GM23338 (cell line): ENCODE measurements around the gene MAN1C1. TPM values are rescaled to one million over a fixed set of nuclear protein-coding genes. Genes with fewer than 3 reads are reported as not detected.
"Not testable (repeated sequence)": the region's sequence is repeated elsewhere in the genome, so short reads cannot be mapped to it uniquely, and the experiment has no call there.

Experiments
- ATAC-seq: fragments of 200-7000 bp; cut with Tn5 transposase; 3 replicates; pipeline ENCODE4 v1.9.1; 2020
- DNase-seq: peaks from one replicate; pipeline ENCODE4 v3.0.0-alpha.2; 2015; ENCODE audit warnings: low spot score
- H2AFZ ChIP-seq: fragments of 200-600 bp; sonication (generic); 2 replicates; pipeline ENCODE4 v1.8.0; 2016; ENCODE audit warnings: antibody characterized with exemption, mild to moderate bottlenecking, moderate library complexity
- H3F3A ChIP-seq: fragments of 200-600 bp; sonication (generic); replicated peaks from 2 replicates; pipeline ENCODE4 v1.8.0; 2017; ENCODE audit warnings: antibody characterized with exemption, mixed run types, low read depth
- H3K27ac ChIP-seq: fragments of 200-600 bp; sonication (generic); 2 replicates; pipeline ENCODE4 v1.6.1; 2016; ENCODE audit warnings: low read depth
- H3K27me3 ChIP-seq: fragments of 200-600 bp; sonication (generic); 2 replicates; pipeline ENCODE4 v1.8.0; 2016; ENCODE audit warnings: mild to moderate bottlenecking, mixed run types, moderate library complexity; ENCODE audit not compliant: insufficient read depth
- H3K36me3 ChIP-seq: fragments of 200-600 bp; sonication (generic); 2 replicates; pipeline ENCODE4 v1.8.0; 2016; ENCODE audit warnings: mild to moderate bottlenecking; ENCODE audit not compliant: insufficient read depth
- H3K4me1 ChIP-seq: fragments of 200-600 bp; sonication (generic); 2 replicates; pipeline ENCODE4 v1.8.0; 2016; ENCODE audit warnings: mild to moderate bottlenecking, moderate library complexity; ENCODE audit not compliant: insufficient read depth
- H3K4me2 ChIP-seq: fragments of 200-600 bp; sonication (generic); 2 replicates; pipeline ENCODE4 v1.7.1; 2017; ENCODE audit warnings: mixed run types
- H3K4me3 ChIP-seq: fragments of 200-600 bp; sonication (generic); 2 replicates; pipeline ENCODE4 v1.6.1; 2016; ENCODE audit warnings: mixed run types
- H3K79me2 ChIP-seq: fragments of 200-600 bp; sonication (generic); replicated peaks from 2 replicates; pipeline ENCODE4 v1.8.0; 2017; ENCODE audit warnings: mild to moderate bottlenecking; ENCODE audit not compliant: insufficient read depth
- H3K9me2 ChIP-seq: fragments of 200-600 bp; sonication (generic); 2 replicates; pipeline ENCODE4 v1.8.0; 2017; ENCODE audit not compliant: insufficient read depth
- H4K20me1 ChIP-seq: fragments of 200-600 bp; sonication (generic); replicated peaks from 2 replicates; pipeline ENCODE4 v1.8.0; 2017; ENCODE audit warnings: mild to moderate bottlenecking; ENCODE audit not compliant: insufficient read depth
- H3K27ac Mint-ChIP-seq: 2 replicates; pipeline ENCODE4 v1.8.0; 2020; ENCODE audit warnings: inconsistent platforms, mild to moderate bottlenecking, moderate library complexity, mixed read lengths
- H3K27me3 Mint-ChIP-seq: 3 replicates; pipeline ENCODE4 v1.8.0; 2022; ENCODE audit warnings: low read depth, mild to moderate bottlenecking, moderate library complexity, mixed read lengths, inconsistent platforms; ENCODE audit not compliant: insufficient read depth, poor library complexity
- H3K36me3 Mint-ChIP-seq: 3 replicates; pipeline ENCODE4 v1.8.0; 2021; ENCODE audit warnings: low read depth, mild to moderate bottlenecking, inconsistent platforms, moderate library complexity, mixed read lengths
- H3K4me1 Mint-ChIP-seq: 3 replicates; pipeline ENCODE4 v1.8.0; 2020; ENCODE audit warnings: mild to moderate bottlenecking, inconsistent platforms, mixed read lengths
- H3K4me3 Mint-ChIP-seq: 3 replicates; pipeline ENCODE4 v1.8.0; 2021; ENCODE audit warnings: moderate library complexity, mild to moderate bottlenecking, inconsistent platforms, mixed read lengths
- H3K9me3 Mint-ChIP-seq: 3 replicates; pipeline ENCODE4 v1.8.0; 2020; ENCODE audit warnings: moderate library complexity, mild to moderate bottlenecking, inconsistent platforms, mixed read lengths
- CREB1 ChIP-seq: fragments of 250-450 bp; sonication (Bioruptor Pico); IDR thresholded peaks from 2 replicates; pipeline ENCODE4 v1.5.0; 2020; ENCODE audit warnings: low read depth, mild to moderate bottlenecking, moderate library complexity
- ETS1 ChIP-seq: IDR thresholded peaks from 2 replicates; pipeline ENCODE4 v1.6.1; 2016; ENCODE audit warnings: antibody characterized with exemption
- EZH2 ChIP-seq: fragments of 200-600 bp; sonication (generic); IDR thresholded peaks from one replicate; pipeline ENCODE4 v1.8.0; 2017; ENCODE audit warnings: antibody characterized with exemption, mild to moderate bottlenecking, low read depth; ENCODE audit not compliant: unreplicated experiment
- EZH2phosphoT487 ChIP-seq: fragments of 200-600 bp; sonication (generic); IDR thresholded peaks from one replicate; pipeline ENCODE4 v1.8.1; 2018; ENCODE audit warnings: antibody characterized with exemption; ENCODE audit not compliant: unreplicated experiment
- NANOG ChIP-seq: IDR thresholded peaks from 2 replicates; pipeline ENCODE4 v1.6.1; 2016; ENCODE audit warnings: antibody characterized with exemption, borderline replicate concordance
- POLR2AphosphoS5 ChIP-seq: IDR thresholded peaks from 2 replicates; pipeline ENCODE4 v1.6.1; 2016; ENCODE audit warnings: antibody characterized with exemption, low read depth
- STAT1 ChIP-seq: IDR thresholded peaks from one replicate; pipeline ENCODE4 v1.6.1; 2016; ENCODE audit warnings: antibody characterized with exemption; ENCODE audit not compliant: unreplicated experiment
- ZNF114 ChIP-seq: fragments of 250-450 bp; sonication (Bioruptor Pico); IDR thresholded peaks from 2 replicates; pipeline ENCODE4 v1.5.0; 2020; ENCODE audit warnings: mild to moderate bottlenecking, moderate library complexity
- ZNF331 ChIP-seq: fragments of 250-450 bp; sonication (Bioruptor Pico); IDR thresholded peaks from 2 replicates; pipeline ENCODE4 v1.5.0; 2020; ENCODE audit warnings: low read depth, mild to moderate bottlenecking, moderate library complexity
- polyA plus RNA-seq: library from polyadenylated mRNA; unstranded; fragments of >200 nt; fragmentation: Nextera tagmentation; extraction: Ambion mirVana; gene quantifications from 2 replicates; pipeline ENCODE4 v1.2.1, GENCODE V29; 2016
- total RNA-seq: library from RNA; depleted of rRNA; stranded (reverse); fragments of >200 nt; shearing (Covaris generic); gene quantifications from 2 replicates; pipeline ENCODE4 v1.2.3, GENCODE V29; 2014
- TF ChIP-seq, protein P1 (sequence below): fragments of 250-450 bp; sonication (Bioruptor Pico); IDR thresholded peaks from 2 replicates; pipeline ENCODE4 v1.5.0; 2020; ENCODE audit warnings: mild to moderate bottlenecking, moderate library complexity

The MAN1C1 gene
- total and polyA plus RNA-seq, 2 experiments from 2014 or later, result 5.4 to 13.6 TPM

GRCh38 chr1:25733271-25733670, 116.7 kb downstream of the MAN1C1 start:
- Histone ChIP-seq H3F3A (no peaks in the 10 kb centered on the region), H3K27ac (no peak overlapping the region), H2AFZ (no peak overlapping the region), H3K79me2 (no peaks in the 10 kb centered on the region), H3K4me3 (no peak overlapping the region), H3K4me1 (no peaks in the 10 kb centered on the region), H3K36me3 (no peaks in the 10 kb centered on the region), H4K20me1 (no peaks in the 10 kb centered on the region), H3K27me3 (no peaks in the 10 kb centered on the region), H3K9me2 (no peaks in the 10 kb centered on the region), H3K4me2 (no peak overlapping the region)
- Mint-ChIP-seq H3K9me3 (peaks cover 3% of the 10 kb centered on the region; the same call in 1 of the 3 replicates), H3K4me3 (no peak overlapping the region), H3K27ac (no peak overlapping the region), H3K36me3 (no peaks in the 10 kb centered on the region), H3K4me1 (peaks cover 3% of the 10 kb centered on the region), H3K27me3 (peaks cover 2% of the 10 kb centered on the region)
- ATAC-seq, result no peak
- DNase-seq, result no peak
- TF ChIP-seq ZNF114, result no peak

- not testable (repeated sequence) for H3K9me3 Mint-ChIP-seq, ATAC-seq, H3K27ac ChIP-seq, H3K27me3 Mint-ChIP-seq, DNase-seq, H2AFZ ChIP-seq, H3K79me2 ChIP-seq, H3K4me3 Mint-ChIP-seq, H3K4me1 Mint-ChIP-seq, H3F3A ChIP-seq, H3K9me2 ChIP-seq, H3K27ac Mint-ChIP-seq, H3K4me2 ChIP-seq, H4K20me1 ChIP-seq, H3K27me3 ChIP-seq, H3K4me1 ChIP-seq, H3K36me3 Mint-ChIP-seq, H3K36me3 ChIP-seq, H3K4me3 ChIP-seq
Observed at GRCh38 chr1:25734991-25735390, 118.4 kb downstream of the MAN1C1 start.

DNA sequence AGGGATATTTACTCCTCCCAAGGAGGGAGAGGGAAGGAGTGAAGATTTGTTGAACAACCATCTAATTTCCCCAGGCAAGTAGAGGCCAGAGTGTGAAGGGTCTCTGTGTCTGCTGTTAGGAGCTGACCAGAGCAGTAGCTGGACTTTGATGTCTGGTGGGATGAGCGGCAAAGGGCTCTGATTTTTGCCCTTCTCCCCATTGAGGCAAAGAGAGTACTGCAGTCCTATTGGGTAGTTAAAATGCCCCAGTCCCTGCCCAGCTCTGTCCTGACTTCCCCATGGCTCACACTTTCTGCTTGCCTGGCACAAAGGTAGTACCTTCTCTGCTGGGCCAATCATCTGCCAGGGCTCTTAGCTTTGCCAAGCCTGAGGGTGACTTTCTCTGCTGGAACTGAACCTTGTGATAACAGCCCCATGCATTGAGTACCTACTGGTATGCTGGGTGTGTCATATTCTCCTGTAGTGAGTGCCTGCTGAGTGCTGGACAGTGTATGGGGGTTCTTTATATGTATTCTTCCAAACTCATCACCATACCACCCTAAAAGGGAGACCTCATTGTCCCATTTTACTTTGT, 119.5 kb downstream of the MAN1C1 start:
- H3K36me3 ChIP-seq, result no peaks in the 10 kb centered on the region
- ATAC-seq (no peak), DNase-seq (no peak)
- no peaks in the 10 kb centered on the region for H3K4me1 ChIP-seq
- H3K27me3 ChIP-seq, result no peaks in the 10 kb centered on the region
- Mint-ChIP-seq H3K4me3 (no peak overlapping the region), H3K36me3 (no peaks in the 10 kb centered on the region; the same call in 2 of the 3 replicates), H3K27ac (no peak overlapping the region), H3K4me1 (peaks cover 3% of the 10 kb centered on the region; the same call in 1 of the 3 replicates), H3K9me3 (no peaks in the 10 kb centered on the region), H3K27me3 (peaks cover 5% of the 10 kb centered on the region)
- no peak overlapping the region for H3K27ac ChIP-seq
- H3F3A ChIP-seq, result no peaks in the 10 kb centered on the region
- H4K20me1 ChIP-seq, result no peaks in the 10 kb centered on the region
- no peaks in the 10 kb centered on the region for H3K79me2 ChIP-seq
- H2AFZ ChIP-seq, result no peak overlapping the region
- no peak overlapping the region for H3K4me3 ChIP-seq
- H3K9me2 ChIP-seq, result no peaks in the 10 kb centered on the region
- no peak overlapping the region for H3K4me2 ChIP-seq
- TF ChIP-seq ZNF114, result no peak
- TF ChIP-seq POLR2AphosphoS5, result no peak
- TF ChIP-seq NANOG, result no peak
- no peak for TF ChIP-seq EZH2
- no peak for TF ChIP-seq CREB1 (CRISPR knock-in tag)
- TF ChIP-seq STAT1, result no peak
- no peak for TF ChIP-seq ETS1
- TF ChIP-seq, protein P1, sequence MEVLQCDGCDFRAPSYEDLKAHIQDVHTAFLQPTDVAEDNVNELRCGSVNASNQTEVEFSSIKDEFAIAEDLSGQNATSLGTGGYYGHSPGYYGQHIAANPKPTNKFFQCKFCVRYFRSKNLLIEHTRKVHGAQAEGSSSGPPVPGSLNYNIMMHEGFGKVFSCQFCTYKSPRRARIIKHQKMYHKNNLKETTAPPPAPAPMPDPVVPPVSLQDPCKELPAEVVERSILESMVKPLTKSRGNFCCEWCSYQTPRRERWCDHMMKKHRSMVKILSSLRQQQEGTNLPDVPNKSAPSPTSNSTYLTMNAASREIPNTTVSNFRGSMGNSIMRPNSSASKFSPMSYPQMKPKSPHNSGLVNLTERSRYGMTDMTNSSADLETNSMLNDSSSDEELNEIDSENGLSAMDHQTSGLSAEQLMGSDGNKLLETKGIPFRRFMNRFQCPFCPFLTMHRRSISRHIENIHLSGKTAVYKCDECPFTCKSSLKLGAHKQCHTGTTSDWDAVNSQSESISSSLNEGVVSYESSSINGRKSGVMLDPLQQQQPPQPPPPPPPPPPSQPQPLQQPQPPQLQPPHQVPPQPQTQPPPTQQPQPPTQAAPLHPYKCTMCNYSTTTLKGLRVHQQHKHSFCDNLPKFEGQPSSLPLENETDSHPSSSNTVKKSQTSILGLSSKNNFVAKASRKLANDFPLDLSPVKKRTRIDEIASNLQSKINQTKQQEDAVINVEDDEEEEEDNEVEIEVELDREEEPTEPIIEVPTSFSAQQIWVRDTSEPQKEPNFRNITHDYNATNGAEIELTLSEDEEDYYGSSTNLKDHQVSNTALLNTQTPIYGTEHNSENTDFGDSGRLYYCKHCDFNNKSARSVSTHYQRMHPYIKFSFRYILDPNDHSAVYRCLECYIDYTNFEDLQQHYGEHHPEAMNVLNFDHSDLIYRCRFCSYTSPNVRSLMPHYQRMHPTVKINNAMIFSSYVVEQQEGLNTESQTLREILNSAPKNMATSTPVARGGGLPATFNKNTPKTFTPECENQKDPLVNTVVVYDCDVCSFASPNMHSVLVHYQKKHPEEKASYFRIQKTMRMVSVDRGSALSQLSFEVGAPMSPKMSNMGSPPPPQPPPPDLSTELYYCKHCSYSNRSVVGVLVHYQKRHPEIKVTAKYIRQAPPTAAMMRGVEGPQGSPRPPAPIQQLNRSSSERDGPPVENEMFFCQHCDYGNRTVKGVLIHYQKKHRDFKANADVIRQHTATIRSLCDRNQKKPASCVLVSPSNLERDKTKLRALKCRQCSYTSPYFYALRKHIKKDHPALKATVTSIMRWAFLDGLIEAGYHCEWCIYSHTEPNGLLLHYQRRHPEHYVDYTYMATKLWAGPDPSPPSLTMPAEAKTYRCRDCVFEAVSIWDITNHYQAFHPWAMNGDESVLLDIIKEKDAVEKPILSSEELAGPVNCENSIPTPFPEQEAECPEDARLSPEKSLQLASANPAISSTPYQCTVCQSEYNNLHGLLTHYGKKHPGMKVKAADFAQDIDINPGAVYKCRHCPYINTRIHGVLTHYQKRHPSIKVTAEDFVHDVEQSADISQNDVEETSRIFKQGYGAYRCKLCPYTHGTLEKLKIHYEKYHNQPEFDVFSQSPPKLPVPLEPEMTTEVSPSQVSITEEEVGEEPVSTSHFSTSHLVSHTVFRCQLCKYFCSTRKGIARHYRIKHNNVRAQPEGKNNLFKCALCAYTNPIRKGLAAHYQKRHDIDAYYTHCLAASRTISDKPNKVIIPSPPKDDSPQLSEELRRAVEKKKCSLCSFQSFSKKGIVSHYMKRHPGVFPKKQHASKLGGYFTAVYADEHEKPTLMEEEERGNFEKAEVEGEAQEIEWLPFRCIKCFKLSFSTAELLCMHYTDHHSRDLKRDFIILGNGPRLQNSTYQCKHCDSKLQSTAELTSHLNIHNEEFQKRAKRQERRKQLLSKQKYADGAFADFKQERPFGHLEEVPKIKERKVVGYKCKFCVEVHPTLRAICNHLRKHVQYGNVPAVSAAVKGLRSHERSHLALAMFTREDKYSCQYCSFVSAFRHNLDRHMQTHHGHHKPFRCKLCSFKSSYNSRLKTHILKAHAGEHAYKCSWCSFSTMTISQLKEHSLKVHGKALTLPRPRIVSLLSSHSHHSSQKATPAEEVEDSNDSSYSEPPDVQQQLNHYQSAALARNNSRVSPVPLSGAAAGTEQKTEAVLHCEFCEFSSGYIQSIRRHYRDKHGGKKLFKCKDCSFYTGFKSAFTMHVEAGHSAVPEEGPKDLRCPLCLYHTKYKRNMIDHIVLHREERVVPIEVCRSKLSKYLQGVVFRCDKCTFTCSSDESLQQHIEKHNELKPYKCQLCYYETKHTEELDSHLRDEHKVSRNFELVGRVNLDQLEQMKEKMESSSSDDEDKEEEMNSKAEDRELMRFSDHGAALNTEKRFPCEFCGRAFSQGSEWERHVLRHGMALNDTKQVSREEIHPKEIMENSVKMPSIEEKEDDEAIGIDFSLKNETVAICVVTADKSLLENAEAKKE (CRISPR knock-in tag), result no peak
- no peak for TF ChIP-seq ZNF331 (CRISPR knock-in tag)
- no peak for TF ChIP-seq EZH2phosphoT487
